ENCODE data around the gene TMEM263. TPM values are rescaled to one million over a fixed set of nuclear protein-coding genes. Genes with fewer than 3 reads are reported as not detected.

TMEM263 gene
- polyA plus RNA-seq, 1 of the 3 experiments (the other 2 are of a cell fraction) = 16.9 TPM

- ChIA-PET POLR2A (no interaction called here), CTCF (interaction anchor here (1.0 kb wide), 1 partner anchor 9 kb away, joined by 4 read pairs; no protein-coding TSS in a partner anchor)
- 96% methylated on average over 5 of the region's 5 CpGs for WGBS (ENCODE audit: low lambda C conversion rate)
- no peaks in the 10 kb centered on the region for H3K27me3 ChIP-seq (ENCODE audit: insufficient read depth)
- no peak overlapping the region for H3K9ac ChIP-seq
- no peaks in the 10 kb centered on the region for H3K9me2 ChIP-seq
- H3K9me3 ChIP-seq = no peaks in the 10 kb centered on the region
- H3K4me1 ChIP-seq (ENCODE audit: control insufficient read depth in 1 of 2, insufficient read depth in 2 of 2, low read depth in 1 of 2, low read length in 1 of 2) = peaks cover 4 to 9% of the 10 kb centered on the region in 2 experiments; a peak in 1 of 4 replicates
- peaks cover 6% of the 10 kb centered on the region for H3F3A ChIP-seq (replicated peaks; ENCODE audit: insufficient read depth)
- H4K20me1 ChIP-seq (ENCODE audit: insufficient read depth) = no peaks in the 10 kb centered on the region
- H3K79me2 ChIP-seq (ENCODE audit: insufficient read depth) = peaks cover 16% of the 10 kb centered on the region; the same call in 1 of the 2 replicates
- no peak overlapping the region for H3K4me3 ChIP-seq (ENCODE audit: low read depth in 2 of 2, low read length in 1 of 2)
- H3K36me3 ChIP-seq (replicated peaks in 1 of 2; ENCODE audit: control insufficient read depth in 1 of 2, insufficient read depth in 2 of 2, low read length in 1 of 2) = no peaks in the 10 kb centered on the region
- TF ChIP-seq MEF2A (IDR thresholded peaks at IDR 0.05; ENCODE audit: borderline replicate concordance, low read depth) (no peak), EP300 (IDR thresholded peaks at IDR 0.05; ENCODE audit: borderline replicate concordance in 1 of 2, low read depth in 1 of 2, low read length in 1 of 2) (no peak), FOSL2 (IDR thresholded peaks at IDR 0.05; ENCODE audit: borderline replicate concordance, low read depth) (no peak), SIN3A (IDR thresholded peaks at IDR 0.05; ENCODE audit: borderline replicate concordance, low read depth, low read length) (no peak), CHD2 (IDR thresholded peaks at IDR 0.05; ENCODE audit: low read length, partially characterized antibody) (no peak), JUND (IDR thresholded peaks at IDR 0.05) (no peak), RXRA (IDR thresholded peaks at IDR 0.05; ENCODE audit: borderline replicate concordance, low read depth) (no peak), MXI1 (IDR thresholded peaks at IDR 0.05; ENCODE audit: low read depth, low read length) (no peak), NFIC (IDR thresholded peaks at IDR 0.05; ENCODE audit: borderline replicate concordance) (no peak), RFX5 (IDR thresholded peaks at IDR 0.05; ENCODE audit: low read length) (no peak), GATA2 (CRISPR knock-in tag; IDR thresholded peaks at IDR 0.05) (no peak), RAD21 (IDR thresholded peaks at IDR 0.05; ENCODE audit: low read length) (no peak), RCOR1 (IDR thresholded peaks at IDR 0.05; ENCODE audit: low read length) (no peak)
- no peak overlapping the region for H3K27ac ChIP-seq (ENCODE audit: low read depth in 2 of 2, low read length in 1 of 2)
- H3K4me2 ChIP-seq = no peak overlapping the region
- no peak overlapping the region for H2AFZ ChIP-seq (ENCODE audit: low read depth)
- no peak for DNase-seq
Observed at GRCh38 chr12:106950591-106950990, 5.1 kb upstream of the TMEM263 start.

GRCh38 chr12:106953352-106954250 lies 2.1 kb upstream of the TMEM263 start:
- H3K4me2 ChIP-seq = no peak overlapping the region
- H3K36me3 ChIP-seq (replicated peaks in 1 of 2; ENCODE audit: control insufficient read depth in 1 of 2, insufficient read depth in 2 of 2, low read length in 1 of 2) = no peaks in the 10 kb centered on the region
- H3F3A ChIP-seq (replicated peaks; ENCODE audit: insufficient read depth) = peaks cover 6% of the 10 kb centered on the region
- TF ChIP-seq YY1 (IDR thresholded peaks at IDR 0.05; ENCODE audit: low read depth) (no peak), TEAD4 (IDR thresholded peaks at IDR 0.05; ENCODE audit: borderline replicate concordance, insufficient read depth) (no peak), SMC3 (IDR thresholded peaks at IDR 0.05; ENCODE audit: low read depth, low read length) (no peak)
- ChIA-PET POLR2A (no interaction called here), CTCF (interaction anchor here (1.4 to 2.0 kb wide), 3 partner anchors 11 to 596 kb away, joined by 3 to 8 read pairs (median 5); partner anchors contain the start of gene POLR3B)
- H3K4me3 ChIP-seq (ENCODE audit: low read depth in 2 of 2, low read length in 1 of 2) = no peak overlapping the region
- no peak overlapping the region for H2AFZ ChIP-seq (ENCODE audit: low read depth)
- WGBS (ENCODE audit: low lambda C conversion rate) = 94% methylated on average over 12 of the region's 12 CpGs
- H3K79me2 ChIP-seq (ENCODE audit: insufficient read depth) = peaks cover 42% of the 10 kb centered on the region
- no peak overlapping the region for H3K27ac ChIP-seq (ENCODE audit: low read depth in 2 of 2, low read length in 1 of 2)
- H4K20me1 ChIP-seq (ENCODE audit: insufficient read depth) = peaks cover 20% of the 10 kb centered on the region
- H3K9me2 ChIP-seq = no peaks in the 10 kb centered on the region
- H3K9me3 ChIP-seq = no peaks in the 10 kb centered on the region
- no peaks in the 10 kb centered on the region for H3K27me3 ChIP-seq (ENCODE audit: insufficient read depth)
- no peak overlapping the region for H3K9ac ChIP-seq
- peaks cover 9% of the 10 kb centered on the region in 2 experiments; a peak in 2 of 4 replicates for H3K4me1 ChIP-seq (ENCODE audit: control insufficient read depth in 1 of 2, insufficient read depth in 2 of 2, low read depth in 1 of 2, low read length in 1 of 2)
- no peak for DNase-seq
